IMR-90 (cell line): ENCODE data around the gene SF3B5. TPM values are rescaled to one million over a fixed set of nuclear protein-coding genes. Genes with fewer than 3 reads are reported as not detected.
"Not testable (repeated sequence)": the region's sequence is repeated elsewhere in the genome, so short reads cannot be mapped to it uniquely, and the experiment has no call there.

Experiments used
- ATAC-seq: fragments of 200-7000 bp; cut with Tn5 transposase; 2 replicates; pipeline ENCODE4 v1.9.1; 2020; ENCODE audit warnings: low read depth, mild to moderate bottlenecking, moderate library complexity
- BruUV-seq: library from RNA; stranded (reverse); fragments of 400-500 nt; replicated peaks from 2 replicates; lab custom pipeline; 2021; lab: Mats Ljungman, UMichigan
- CTCF ChIA-PET: fragments of 300-600 bp; formaldehyde crosslinking; extraction: SDS; loops from one replicate; lab custom pipeline; 2021; ENCODE audit warnings: antibody characterized with exemption; lab: Yijun Ruan, JAX
- POLR2A ChIA-PET: fragments of 300-600 bp; sonication (Branson Sonifier 250); formaldehyde crosslinking; loops from one replicate; lab custom pipeline; 2022; ENCODE audit warnings: antibody characterized with exemption; ENCODE audit not compliant: unreplicated experiment; lab: Charles Lee
- DNase-seq: peaks from one replicate; pipeline ENCODE4 v3.0.0; 2013
- H2AFZ ChIP-seq: replicated peaks from 2 replicates; pipeline ENCODE3; 2013; ENCODE audit warnings: low read length, mild to moderate bottlenecking; ENCODE audit not compliant: poor library complexity
- H2AK5ac ChIP-seq: 2 replicates; pipeline ENCODE4 v1.6.1; 2013; ENCODE audit warnings: low read depth, low read length, inconsistent platforms
- H2AK9ac ChIP-seq: replicated peaks from 2 replicates; pipeline ENCODE3; 2013; ENCODE audit warnings: mild to moderate bottlenecking, low read depth, low read length, moderate library complexity; ENCODE audit not compliant: poor library complexity
- H2BK120ac ChIP-seq: 2 replicates; pipeline ENCODE4 v1.6.1; 2013; ENCODE audit warnings: low read depth, low read length, inconsistent platforms
- H2BK15ac ChIP-seq: 3 replicates; pipeline ENCODE4 v1.6.1; 2013; ENCODE audit warnings: low read depth, low read length, inconsistent platforms
- H2BK20ac ChIP-seq: 2 replicates; pipeline ENCODE4 v1.6.1; 2013; ENCODE audit warnings: low read depth, mild to moderate bottlenecking, inconsistent platforms, low read length, moderate library complexity
- H2BK5ac ChIP-seq: 2 replicates; pipeline ENCODE4 v1.6.1; 2013; ENCODE audit warnings: mild to moderate bottlenecking, low read depth, low read length, inconsistent platforms; ENCODE audit not compliant: poor library complexity, severe bottlenecking
- H3K14ac ChIP-seq: replicated peaks from 2 replicates; pipeline ENCODE4 v1.6.1; 2013; ENCODE audit warnings: low read depth, low read length, inconsistent platforms
- H3K18ac ChIP-seq: 2 replicates; pipeline ENCODE4 v1.6.1; 2013; ENCODE audit warnings: low read depth, low read length, control low read depth
- H3K23ac ChIP-seq: 2 replicates; pipeline ENCODE4 v1.6.1; 2013; ENCODE audit warnings: low read depth, low read length, inconsistent platforms
- H3K27ac ChIP-seq: 2 replicates; pipeline ENCODE4 v1.5.1; 2013; ENCODE audit warnings: mild to moderate bottlenecking, control low read depth, low read length; ENCODE audit not compliant: insufficient read depth
- H3K27me3 ChIP-seq: 2 replicates; pipeline ENCODE4 v1.6.1; 2013; ENCODE audit warnings: low read length; ENCODE audit not compliant: control insufficient read depth, insufficient read depth
- H3K36me3 ChIP-seq: 2 replicates; pipeline ENCODE4 v1.6.1; 2013; ENCODE audit warnings: low read length, mixed read lengths; ENCODE audit not compliant: control insufficient read depth, insufficient read depth
- H3K4ac ChIP-seq: 2 replicates; pipeline ENCODE4 v1.6.1; 2013; ENCODE audit warnings: low read depth, low read length, inconsistent platforms
- H3K4me1 ChIP-seq: 2 replicates; pipeline ENCODE4 v1.6.1; 2013; ENCODE audit warnings: low read length, mixed read lengths; ENCODE audit not compliant: control insufficient read depth, insufficient read depth
- H3K4me2 ChIP-seq: 2 replicates; pipeline ENCODE4 v1.6.1; 2013; ENCODE audit warnings: low read depth, mild to moderate bottlenecking, control low read depth, low read length, moderate library complexity
- H3K4me3 ChIP-seq: 2 replicates; pipeline ENCODE4 v1.5.1; 2013; ENCODE audit warnings: low read depth, mild to moderate bottlenecking, control low read depth, low read length, moderate library complexity; ENCODE audit not compliant: insufficient read depth
- H3K56ac ChIP-seq: 2 replicates; pipeline ENCODE4 v1.6.1; 2013; ENCODE audit warnings: low read length, inconsistent platforms; ENCODE audit not compliant: insufficient read depth; ENCODE audit errors: extremely low read depth
- H3K79me1 ChIP-seq, 2 experiments: 2 replicates each; pipeline ENCODE4 v1.6.1; 2013; ENCODE audit warnings: low read length in 2 of 2, inconsistent platforms in 1 of 2, low read depth in 1 of 2
- H3K9ac ChIP-seq: 2 replicates; pipeline ENCODE4 v1.6.1; 2013; ENCODE audit warnings: low read depth, low read length, control low read depth
- H3K9me1 ChIP-seq: 2 replicates; pipeline ENCODE4 v1.6.1; 2013; ENCODE audit warnings: low read length, inconsistent platforms; ENCODE audit not compliant: insufficient read depth
- H3K9me3 ChIP-seq: 2 replicates; pipeline ENCODE4 v1.6.1; 2013; ENCODE audit warnings: low read length; ENCODE audit not compliant: control insufficient read depth, insufficient read depth
- H4K20me1 ChIP-seq: 2 replicates; pipeline ENCODE4 v1.6.1; 2013; ENCODE audit warnings: low read length, inconsistent platforms; ENCODE audit not compliant: insufficient read depth
- H4K5ac ChIP-seq: 2 replicates; pipeline ENCODE4 v1.6.1; 2013; ENCODE audit warnings: mild to moderate bottlenecking, low read depth, low read length, control low read depth
- H4K8ac ChIP-seq, 2 experiments: 2 replicates each; pipeline ENCODE4 v1.6.1; 2013; ENCODE audit warnings: low read depth in 2 of 2, low read length in 2 of 2, control low read depth in 1 of 2, inconsistent platforms in 1 of 2
- H4K91ac ChIP-seq: 2 replicates; pipeline ENCODE4 v1.6.1; 2013; ENCODE audit warnings: low read depth, low read length, inconsistent platforms; ENCODE audit not compliant: insufficient read depth
- RFX5 ChIP-seq: IDR thresholded peaks from 2 replicates; pipeline ENCODE4 v1.8.0; 2012; ENCODE audit warnings: low read depth, mild to moderate bottlenecking, low read length, moderate library complexity
- WGBS, 2 experiments: methylation state at CpG; one replicate each; pipeline versions ENCODE4 v1.1.5 to v1.1.7; 2013; ENCODE audit warnings: missing lambda C conversion rate in 2 of 2; ENCODE audit not compliant: insufficient read length in 1 of 2; ENCODE audit errors: extremely low coverage in 2 of 2; 5-methylcytosine and 5-hydroxymethylcytosine counted together
- dilution Hi-C: fragments of 300-500 bp; cut with HindIII; formaldehyde crosslinking; loops from one replicate; pipeline ENCODE4 v1.14.3; 2018; ENCODE audit warnings: low sequenced_read_pairs; ENCODE audit not compliant: unreplicated experiment
- in situ Hi-C: fragments of 300-500 bp; cut with MboI; formaldehyde crosslinking; loops from 3 replicates; pipeline ENCODE4 v1.14.3; 2019; ENCODE audit warnings: low sequenced_read_pairs, inconsistent platforms, mixed read lengths
- intact Hi-C: fragments of 100-400 bp; cut with micrococcal nuclease; formaldehyde crosslinking; loops from 2 replicates; pipeline ENCODE4 v1.10.0; 2022
- polyA plus RNA-seq, 3 experiments: library from polyadenylated mRNA; depleted of rRNA; stranded (reverse); fragments of >200 nt; gene quantifications; 2 replicates each; pipeline ENCODE4 v1.2.3, GENCODE V29; 2012; ENCODE audit warnings: low replicate concordance in 1 of 3
- total RNA-seq: library from RNA; depleted of rRNA; stranded (reverse); fragments of >200 nt; gene quantifications from 2 replicates; pipeline ENCODE4 v1.2.3, GENCODE V29; 2012

SF3B5 gene
- total and polyA plus RNA-seq, 2 of the 4 experiments (the other 2 are of a cell fraction): 227 to 333 TPM

GRCh38 chr6:144047688-144048087 is 47.7 kb downstream of the SF3B5 start:
- no peak overlapping the region for H3K4ac ChIP-seq
- H3K9me3 ChIP-seq: peaks cover 7% of the 10 kb centered on the region
- no peak overlapping the region for H4K91ac ChIP-seq
- no peaks in the 10 kb centered on the region for H3K79me1 ChIP-seq
- no peak overlapping the region for H4K5ac ChIP-seq
- no peak overlapping the region for H3K9ac ChIP-seq
- H3K4me3 ChIP-seq: no peak overlapping the region
- no peak overlapping the region for H3K23ac ChIP-seq
- H2AFZ ChIP-seq: no peak overlapping the region
- POLR2A ChIA-PET: no interaction called here
- TF ChIP-seq RFX5: no peak
- no peaks in the 10 kb centered on the region for H3K36me3 ChIP-seq
- BruUV-seq: no TSS peak
- no peaks in the 10 kb centered on the region for H3K9me1 ChIP-seq
- H3K4me1 ChIP-seq: no peaks in the 10 kb centered on the region
- CTCF ChIA-PET: no interaction called here
- no peak overlapping the region for H3K27ac ChIP-seq
- no peak overlapping the region for H2BK20ac ChIP-seq
- no peak overlapping the region for H3K4me2 ChIP-seq
- no CpG with 5 or more reads among the region's 1 CpG for WGBS, 2 experiments
- ATAC-seq: no peak
- intact Hi-C loops: no loop called here
- H4K8ac ChIP-seq: no peak overlapping the region
- no peak overlapping the region for H2AK5ac ChIP-seq
- H2AK9ac ChIP-seq: no peak overlapping the region
- in situ Hi-C loops: no loop called here
- DNase-seq: no peak
- no peaks in the 10 kb centered on the region for H4K20me1 ChIP-seq
- no peak overlapping the region for H3K56ac ChIP-seq
- dilution Hi-C loops: no loop called here
- no peak overlapping the region for H2BK5ac ChIP-seq
- no peak overlapping the region for H2BK120ac ChIP-seq
- H3K14ac ChIP-seq: no peak overlapping the region
- H3K18ac ChIP-seq: no peak overlapping the region
- no peak overlapping the region for H2BK15ac ChIP-seq
- peaks cover 11% of the 10 kb centered on the region for H3K27me3 ChIP-seq

DNA sequence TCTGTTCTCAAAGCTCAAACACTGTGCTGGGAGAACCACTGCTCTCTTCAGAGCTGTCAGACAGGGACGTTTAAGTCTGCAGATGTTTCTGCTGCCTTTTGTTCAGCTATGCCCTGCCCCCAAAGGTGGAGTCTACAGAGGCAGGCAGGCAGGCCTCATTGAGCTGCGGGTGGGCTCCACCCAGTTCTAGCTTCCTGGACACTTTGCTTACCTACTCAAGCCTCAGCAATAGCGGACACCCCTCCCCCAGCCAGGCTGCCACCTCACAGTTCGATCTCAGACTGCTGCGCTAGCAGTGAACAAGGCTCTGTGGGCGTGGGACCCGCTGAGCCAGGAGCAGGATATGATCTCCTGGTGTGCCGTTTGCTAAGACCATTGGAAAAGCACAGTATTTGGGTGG is 48.7 kb downstream of the SF3B5 start:
- CTCF ChIA-PET, H3K4me1 ChIP-seq, H4K20me1 ChIP-seq, H3K4ac ChIP-seq, H3K9me1 ChIP-seq, DNase-seq, H2AK9ac ChIP-seq, H3K9ac ChIP-seq, H3K36me3 ChIP-seq, H2AFZ ChIP-seq, H2BK5ac ChIP-seq, H4K5ac ChIP-seq, ATAC-seq, in situ Hi-C loops, BruUV-seq, H3K79me1 ChIP-seq, H4K91ac ChIP-seq, H2BK15ac ChIP-seq, POLR2A ChIA-PET, H3K4me2 ChIP-seq, H3K27ac ChIP-seq, intact Hi-C loops, H3K56ac ChIP-seq, H2BK20ac ChIP-seq, dilution Hi-C loops, H4K8ac ChIP-seq, H2BK120ac ChIP-seq, H3K18ac ChIP-seq, H3K9me3 ChIP-seq, H3K14ac ChIP-seq, H3K23ac ChIP-seq, H3K4me3 ChIP-seq, H2AK5ac ChIP-seq: not testable (repeated sequence)
- H3K27me3 ChIP-seq: peaks cover 11% of the 10 kb centered on the region
- WGBS, 2 experiments: 44% methylated on average over 4 of the region's 8 CpGs; no CpG with 5 or more reads in 1 of the 2 experiments
